Suprapubic skin (tissue), 4 donors: ENCODE measurements around the gene PNMA3.
"Not testable (repeated sequence)": the region's sequence is repeated elsewhere in the genome, so short reads cannot be mapped to it uniquely, and the experiment has no call there.

Experiments
- EP300 ChIP-seq: sonication (generic); formaldehyde crosslinking; IDR thresholded peaks from one replicate; pipeline ENCODE4 v1.6.1; 2017; ENCODE audit warnings: antibody characterized with exemption
- POLR2A ChIP-seq, 2 donors: fragments of 450-650 bp; IDR thresholded peaks; one replicate each; pipeline ENCODE4 v1.6.1; 2017; ENCODE audit warnings: antibody characterized with exemption in 2 of 2, mild to moderate bottlenecking in 2 of 2, moderate library complexity in 2 of 2
- POLR2AphosphoS5 ChIP-seq, 3 donors: sonication (generic); formaldehyde crosslinking; IDR thresholded peaks; one replicate each; pipeline ENCODE4 v1.6.1; 2017; ENCODE audit warnings: antibody characterized with exemption in 3 of 3
- TF ChIP-seq, protein P1 (sequence below), 2 donors: fragments of 200-600 bp in 1 of 2; fragments of 450-650 bp in 1 of 2; sonication (generic) in 1 of 2; IDR thresholded peaks; one replicate each; pipeline ENCODE4 v1.5.1; 2016 to 2019; ENCODE audit warnings: antibody characterized with exemption in 2 of 2, mild to moderate bottlenecking in 1 of 2, moderate library complexity in 1 of 2

DNA sequence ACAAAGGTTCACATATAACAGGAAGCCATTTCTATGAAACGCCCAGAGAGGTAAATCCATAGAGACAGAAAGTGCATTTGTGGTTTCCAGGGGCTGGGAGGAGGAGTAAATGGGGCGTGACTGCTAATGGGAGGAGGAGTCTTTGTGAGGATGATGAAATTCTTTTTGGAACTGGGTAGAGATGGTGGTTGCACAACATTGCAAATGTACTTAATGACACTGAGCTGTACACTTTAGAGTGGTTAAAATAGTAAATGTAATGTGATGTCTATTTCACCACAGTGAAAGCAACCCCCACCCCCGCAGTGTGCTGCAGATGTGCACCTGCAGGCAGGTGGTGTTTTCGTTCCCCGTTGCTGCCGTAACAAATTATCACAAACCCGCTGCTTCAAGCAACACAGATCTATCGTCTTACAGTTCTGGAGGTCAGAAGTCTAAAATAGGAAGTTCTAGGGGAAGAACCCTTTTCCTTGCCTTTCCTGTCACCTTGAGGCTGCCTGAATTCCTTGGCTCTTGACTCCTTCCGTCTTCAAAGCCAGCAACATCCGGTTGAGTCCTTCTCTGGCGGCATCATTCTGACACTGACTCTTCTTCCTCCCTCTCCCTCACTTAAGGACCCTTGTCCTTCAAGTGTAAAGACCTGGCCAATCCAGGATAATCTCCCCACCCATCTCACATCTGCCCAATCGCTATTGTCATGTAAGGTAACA, 50.0 kb downstream of the PNMA3 start:
- not testable (repeated sequence) for TF ChIP-seq POLR2A (IDR thresholded peaks at IDR 0.05); POLR2AphosphoS5 (IDR thresholded peaks at IDR 0.05); EP300
- TF ChIP-seq, protein P1, sequence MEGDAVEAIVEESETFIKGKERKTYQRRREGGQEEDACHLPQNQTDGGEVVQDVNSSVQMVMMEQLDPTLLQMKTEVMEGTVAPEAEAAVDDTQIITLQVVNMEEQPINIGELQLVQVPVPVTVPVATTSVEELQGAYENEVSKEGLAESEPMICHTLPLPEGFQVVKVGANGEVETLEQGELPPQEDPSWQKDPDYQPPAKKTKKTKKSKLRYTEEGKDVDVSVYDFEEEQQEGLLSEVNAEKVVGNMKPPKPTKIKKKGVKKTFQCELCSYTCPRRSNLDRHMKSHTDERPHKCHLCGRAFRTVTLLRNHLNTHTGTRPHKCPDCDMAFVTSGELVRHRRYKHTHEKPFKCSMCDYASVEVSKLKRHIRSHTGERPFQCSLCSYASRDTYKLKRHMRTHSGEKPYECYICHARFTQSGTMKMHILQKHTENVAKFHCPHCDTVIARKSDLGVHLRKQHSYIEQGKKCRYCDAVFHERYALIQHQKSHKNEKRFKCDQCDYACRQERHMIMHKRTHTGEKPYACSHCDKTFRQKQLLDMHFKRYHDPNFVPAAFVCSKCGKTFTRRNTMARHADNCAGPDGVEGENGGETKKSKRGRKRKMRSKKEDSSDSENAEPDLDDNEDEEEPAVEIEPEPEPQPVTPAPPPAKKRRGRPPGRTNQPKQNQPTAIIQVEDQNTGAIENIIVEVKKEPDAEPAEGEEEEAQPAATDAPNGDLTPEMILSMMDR (IDR thresholded peaks at IDR 0.05): not testable (repeated sequence)
